Measurements from ENCODE around the gene BTBD2. TPM values are rescaled to one million over a fixed set of nuclear protein-coding genes. Genes with fewer than 3 reads are reported as not detected.

Gene BTBD2
- total and polyA plus RNA-seq, 2 of the 13 experiments (the other 11 are each of a cell fraction or from before 2014, with no cell fraction given), result 28.1 to 45.3 TPM

DNA sequence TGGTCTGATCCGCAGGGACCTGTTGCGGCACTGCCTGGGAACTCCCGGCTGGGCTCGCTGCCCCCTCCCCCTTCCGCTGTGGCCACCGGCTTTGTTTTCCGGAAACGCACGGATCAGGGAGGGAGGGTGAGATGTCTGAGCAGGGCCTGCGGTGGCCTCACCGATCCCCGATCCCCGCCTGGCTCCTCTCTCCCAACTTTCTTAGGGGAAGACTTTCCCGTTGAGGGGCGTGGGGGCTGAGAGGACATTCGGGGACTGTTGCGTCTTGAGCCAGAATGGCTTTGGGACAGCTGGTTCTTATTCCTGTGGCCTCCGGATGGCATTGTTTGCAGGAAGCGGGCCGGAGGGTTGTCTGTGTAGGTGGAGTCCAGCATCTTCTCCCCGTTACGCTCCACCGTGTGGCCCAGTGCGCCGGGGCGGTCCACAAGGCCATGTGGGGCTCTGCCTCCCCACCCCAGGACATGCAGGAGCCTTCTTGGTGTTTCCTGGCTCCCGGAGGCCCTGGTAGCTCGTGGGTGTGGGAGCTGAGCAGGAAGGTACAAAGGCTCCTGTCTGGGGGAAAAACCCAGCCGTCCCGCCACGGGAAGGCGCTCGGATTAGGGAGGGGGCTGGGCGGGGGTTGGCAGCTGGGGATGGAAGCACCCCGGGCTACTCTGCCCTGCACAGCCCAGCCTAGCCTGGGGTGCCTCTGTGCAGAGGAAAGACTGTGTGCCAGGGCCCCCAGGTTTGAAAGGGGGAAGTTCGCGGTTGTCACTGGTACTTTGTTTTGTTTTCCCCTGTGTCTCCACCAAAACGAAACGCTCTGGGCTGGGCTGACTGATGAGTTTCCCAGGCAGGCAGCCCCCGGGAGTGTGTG lies 73.2 kb downstream of the BTBD2 start (continued):
- TF ChIP-seq GABPA (IDR thresholded peaks at IDR 0.05; ENCODE audit: low read depth, low read length) (peak; percentile 52), GABPA (CRISPR knock-in tag; IDR thresholded peaks at IDR 0.05; ENCODE audit: low read depth) (peak; percentile 85), YY1 (IDR thresholded peaks at IDR 0.05; ENCODE audit: insufficient read depth, insufficient replicate concordance, low read depth, low read length) (no peak), ZNF891 (CRISPR knock-in tag; IDR thresholded peaks at IDR 0.05) (peak; percentile 1; the same call in 1 of the 2 replicates), ZNF7 (CRISPR knock-in tag; IDR thresholded peaks at IDR 0.05) (no peak), NONO (IDR thresholded peaks at IDR 0.05) (no peak), NONO (CRISPR knock-in tag; conservative IDR thresholded peaks at IDR 0.05) (no peak; the same call in 1 of the 2 replicates), HINFP (CRISPR knock-in tag; IDR thresholded peaks at IDR 0.05; ENCODE audit: low read depth) (no peak), HIVEP1 (CRISPR knock-in tag; IDR thresholded peaks at IDR 0.05) (peak; percentile 74), MAZ (IDR thresholded peaks at IDR 0.05; ENCODE audit: borderline replicate concordance, low read depth, low read length) (peak; percentile 42; the same call in 1 of the 2 replicates), MAZ (CRISPR knock-in tag; IDR thresholded peaks at IDR 0.05; ENCODE audit: low read depth) (peak; percentile 68; the same call in 1 of the 2 replicates), XBP1 (CRISPR knock-in tag; IDR thresholded peaks at IDR 0.05) (no peak), SP4 (CRISPR knock-in tag; IDR thresholded peaks at IDR 0.05) (peak; percentile 65; the same call in 1 of the 2 replicates), ATM (IDR thresholded peaks at IDR 0.05; ENCODE audit: borderline replicate concordance) (no peak), NCOA5 (CRISPR knock-in tag; IDR thresholded peaks at IDR 0.05) (no peak), PBX3 (CRISPR knock-in tag; IDR thresholded peaks at IDR 0.05; ENCODE audit: borderline replicate concordance) (no peak), ZNF770 (CRISPR knock-in tag; IDR thresholded peaks at IDR 0.05) (no peak), RBM39 (IDR thresholded peaks at IDR 0.05; ENCODE audit: low read depth, low read length, poor library complexity, severe bottlenecking) (peak; percentile 43), ZBTB7A (CRISPR knock-in tag; IDR thresholded peaks at IDR 0.05) (no peak), ZBTB21 (CRISPR knock-in tag; IDR thresholded peaks at IDR 0.05) (no peak), TOE1 (CRISPR knock-in tag; IDR thresholded peaks at IDR 0.05) (no peak), SMC3 (IDR thresholded peaks at IDR 0.05; ENCODE audit: low read length) (no peak), RXRB (CRISPR knock-in tag; IDR thresholded peaks at IDR 0.05; ENCODE audit: borderline replicate concordance) (0 out of 2 replicates have a peak, but pooled peaks have one; percentile 7), ZNF674 (CRISPR knock-in tag; IDR thresholded peaks at IDR 0.05; ENCODE audit: low read depth) (no peak), FOXA3 (CRISPR knock-in tag; IDR thresholded peaks at IDR 0.05) (peak; percentile 35)

Measured in HepG2 (cell line).